SK-N-SH (cell line): ENCODE data around the gene ELP1. TPM values are rescaled to one million over a fixed set of nuclear protein-coding genes. Genes with fewer than 3 reads are reported as not detected.

Experiments
- CTCF ChIA-PET: fragments of 300-600, 350-600 bp; formaldehyde crosslinking; extraction: SDS; loops from one replicate; lab custom pipeline; 2021; lab: Yijun Ruan, JAX
- POLR2A ChIA-PET: fragments of 350-600 bp; sonication (Branson Sonifier 250); formaldehyde crosslinking; extraction: SDS; loops from one replicate; lab custom pipeline; 2020; ENCODE audit warnings: antibody characterized with exemption, inconsistent platforms; lab: Yijun Ruan, JAX
- DNase-seq: peaks from one replicate; pipeline ENCODE4 v3.0.0; 2012
- H2AFZ ChIP-seq: fragments of 200-600 bp; sonication (generic); 2 replicates; pipeline ENCODE4 v1.8.1; 2016; ENCODE audit warnings: antibody characterized with exemption, mild to moderate bottlenecking, low read depth
- H3F3A ChIP-seq: fragments of 200-600 bp; sonication (generic); replicated peaks from 2 replicates; pipeline ENCODE3; 2016; ENCODE audit warnings: antibody characterized with exemption, mild to moderate bottlenecking; ENCODE audit not compliant: insufficient read depth
- H3K27ac ChIP-seq, 2 experiments: fragments of 200-500 bp in 1 of 2; fragments of 200-600 bp in 1 of 2; sonication (Bioruptor generic) in 1 of 2; sonication (generic), shearing (Covaris generic) in 1 of 2; 2 replicates each; pipeline versions ENCODE4 v1.5.1 to v1.6.1; 2014 to 2016; ENCODE audit warnings: low read depth in 2 of 2, inconsistent platforms in 1 of 2, low read length in 1 of 2, mild to moderate bottlenecking in 1 of 2, mixed read lengths in 1 of 2
- H3K27me3 ChIP-seq: fragments of 200-600 bp; sonication (generic), shearing (Covaris generic); 2 replicates; pipeline ENCODE4 v1.6.1; 2016; ENCODE audit warnings: mixed run types; ENCODE audit not compliant: insufficient read depth
- H3K36me3 ChIP-seq, 2 experiments: fragments of 200-500 bp in 1 of 2; fragments of 200-600 bp in 1 of 2; sonication (Bioruptor generic) in 1 of 2; sonication (generic) in 1 of 2; replicated peaks in 1 of 2; 2 replicates each; pipeline versions ENCODE3 to v1.5.1; 2014 to 2016; ENCODE audit warnings: low read length in 1 of 2, mild to moderate bottlenecking in 1 of 2; ENCODE audit not compliant: insufficient read depth in 2 of 2, control insufficient read depth in 1 of 2
- H3K4me1 ChIP-seq, 2 experiments: fragments of 200-500 bp in 1 of 2; fragments of 200-600 bp in 1 of 2; sonication (Bioruptor generic) in 1 of 2; sonication (generic), shearing (Covaris generic) in 1 of 2; 2 replicates each; pipeline versions ENCODE4 v1.5.1 to v1.6.1; 2014 to 2016; ENCODE audit warnings: low read depth in 1 of 2, low read length in 1 of 2, mixed run types in 1 of 2; ENCODE audit not compliant: insufficient read depth in 2 of 2, control insufficient read depth in 1 of 2
- H3K4me2 ChIP-seq: fragments of 200-600 bp; sonication (generic), shearing (Covaris generic); 2 replicates; pipeline ENCODE4 v1.6.1; 2017; ENCODE audit warnings: mixed run types
- H3K4me3 ChIP-seq, 2 experiments: fragments of 200-500 bp in 1 of 2; fragments of 200-600 bp in 1 of 2; sonication (Bioruptor generic) in 1 of 2; sonication (generic), shearing (Covaris generic) in 1 of 2; 2 replicates each; pipeline versions ENCODE4 v1.5.1 to v1.8.1; 2014 to 2016; ENCODE audit warnings: low read depth in 2 of 2, inconsistent platforms in 1 of 2, low read length in 1 of 2, mild to moderate bottlenecking in 1 of 2, mixed read lengths in 1 of 2, moderate library complexity in 1 of 2
- H3K79me2 ChIP-seq: fragments of 200-600 bp; sonication (generic); 2 replicates; pipeline ENCODE4 v1.8.1; 2017; ENCODE audit warnings: mild to moderate bottlenecking; ENCODE audit not compliant: insufficient read depth
- H3K9ac ChIP-seq: fragments of 200-600 bp; sonication (generic); 2 replicates; pipeline ENCODE4 v1.6.1; 2017; ENCODE audit warnings: mixed run types
- H3K9me2 ChIP-seq: fragments of 200-600 bp; sonication (generic); 2 replicates; pipeline ENCODE4 v1.6.1; 2017; ENCODE audit warnings: mixed run types
- H3K9me3 ChIP-seq: fragments of 200-600 bp; sonication (generic); 2 replicates; pipeline ENCODE4 v1.6.1; 2017; ENCODE audit warnings: mixed run types, mild to moderate bottlenecking, moderate library complexity
- H4K20me1 ChIP-seq: fragments of 200-600 bp; sonication (generic); 2 replicates; pipeline ENCODE4 v1.6.1; 2017; ENCODE audit warnings: mild to moderate bottlenecking, mixed run types; ENCODE audit not compliant: insufficient read depth
- ELF1 ChIP-seq: IDR thresholded peaks from 2 replicates; pipeline ENCODE4 v1.4.0; 2012
- FOSL2 ChIP-seq: IDR thresholded peaks from 2 replicates; pipeline ENCODE4 v1.4.0; 2012; ENCODE audit warnings: low read depth, mild to moderate bottlenecking, moderate library complexity, borderline replicate concordance
- GABPA ChIP-seq: IDR thresholded peaks from 2 replicates; pipeline ENCODE4 v1.4.0; 2012; ENCODE audit warnings: low read depth, mild to moderate bottlenecking
- GATA2 ChIP-seq: sonication (generic); formaldehyde crosslinking; IDR thresholded peaks from 2 replicates; pipeline ENCODE4 v1.5.0; 2020; ENCODE audit warnings: mild to moderate bottlenecking, missing genetic modification reagents
- MEF2A ChIP-seq: IDR thresholded peaks from 2 replicates; pipeline ENCODE4 v1.4.0; 2012; ENCODE audit warnings: low read depth, borderline replicate concordance
- MXI1 ChIP-seq: IDR thresholded peaks from 2 replicates; pipeline ENCODE4 v1.6.1; 2012; ENCODE audit warnings: mild to moderate bottlenecking, low read depth, low read length, improper control_type of control experiment
- NFIC ChIP-seq: IDR thresholded peaks from 2 replicates; pipeline ENCODE4 v1.4.0; 2012; ENCODE audit warnings: borderline replicate concordance
- NRF1 ChIP-seq: IDR thresholded peaks from 2 replicates; pipeline ENCODE4 v1.6.1; 2012; ENCODE audit warnings: low read depth, mild to moderate bottlenecking, low read length
- POLR2AphosphoS5 ChIP-seq: IDR thresholded peaks from 2 replicates; pipeline ENCODE4 v1.6.1; 2012; ENCODE audit warnings: low read depth, low read length
- RAD21 ChIP-seq: IDR thresholded peaks from 2 replicates; pipeline ENCODE4 v1.6.1; 2012; ENCODE audit warnings: mild to moderate bottlenecking, low read length
- TAF1 ChIP-seq: IDR thresholded peaks from 2 replicates; pipeline ENCODE4 v1.6.1; 2012; ENCODE audit warnings: low read depth, mild to moderate bottlenecking, low read length, moderate library complexity, borderline replicate concordance
- TCF12 ChIP-seq: IDR thresholded peaks from 2 replicates; pipeline ENCODE4 v1.4.0; 2012
- TEAD4 ChIP-seq: IDR thresholded peaks from 2 replicates; pipeline ENCODE4 v1.4.0; 2012; ENCODE audit warnings: mild to moderate bottlenecking, borderline replicate concordance; ENCODE audit not compliant: insufficient read depth
- WGBS: methylation state at CpG from one replicate; pipeline ENCODE4 v1.1.6; 2017; ENCODE audit warnings: low lambda C conversion rate; 5-methylcytosine and 5-hydroxymethylcytosine counted together
- polyA plus RNA-seq, 3 experiments: library from polyadenylated mRNA; depleted of rRNA; stranded (reverse); fragments of >200 nt; gene quantifications; 2 replicates each; pipeline ENCODE4 v1.2.3, GENCODE V29; 2012
- TF ChIP-seq, protein P1 (sequence below): fragments of 200-600 bp; sonication (generic); IDR thresholded peaks from 2 replicates; pipeline ENCODE4 v1.6.1; 2017; ENCODE audit warnings: antibody characterized with exemption, mild to moderate bottlenecking, moderate library complexity
- TF ChIP-seq, protein P2 (sequence below): IDR thresholded peaks from 2 replicates; pipeline ENCODE4 v1.4.0; 2012; ENCODE audit warnings: low read depth
- TF ChIP-seq, protein P3 (sequence below): IDR thresholded peaks from 2 replicates; pipeline ENCODE4 v1.6.1; 2012; ENCODE audit warnings: mild to moderate bottlenecking, low read depth, low read length, moderate library complexity
- TF ChIP-seq, protein P4 (sequence below): IDR thresholded peaks from 2 replicates; pipeline ENCODE4; 2012
- TF ChIP-seq, protein P5 (sequence below): fragments of 150-350 bp; IDR thresholded peaks from 2 replicates; pipeline ENCODE4 v1.6.1; 2017; ENCODE audit warnings: antibody characterized with exemption, low read length, low read depth, borderline replicate concordance

The ELP1 gene
- polyA plus RNA-seq, 1 of the 3 experiments (the other 2 are of a cell fraction), result 19.1 TPM

DNA sequence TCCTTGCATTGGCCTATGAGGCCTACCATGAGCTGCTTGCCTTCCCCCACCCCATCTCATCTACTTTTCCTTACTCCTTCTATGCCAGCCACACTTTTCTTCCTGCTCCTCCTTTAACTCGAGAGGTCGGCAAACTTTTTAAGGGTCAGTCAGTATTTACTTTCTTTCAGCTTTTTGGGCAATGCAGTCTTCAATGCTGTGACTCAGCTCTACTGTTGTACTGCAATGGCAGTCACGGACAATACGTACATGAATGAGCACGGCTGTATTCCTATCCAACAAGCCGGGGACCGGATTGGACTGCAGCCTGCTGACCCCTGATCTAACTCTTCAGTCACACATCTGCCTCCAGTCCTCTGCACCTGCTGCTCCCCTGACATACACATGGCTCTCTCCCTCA lies 72.5 kb downstream of the ELP1 start:
- no peaks in the 10 kb centered on the region for H3K27me3 ChIP-seq
- DNase-seq, result no peak
- TF ChIP-seq, protein P1, sequence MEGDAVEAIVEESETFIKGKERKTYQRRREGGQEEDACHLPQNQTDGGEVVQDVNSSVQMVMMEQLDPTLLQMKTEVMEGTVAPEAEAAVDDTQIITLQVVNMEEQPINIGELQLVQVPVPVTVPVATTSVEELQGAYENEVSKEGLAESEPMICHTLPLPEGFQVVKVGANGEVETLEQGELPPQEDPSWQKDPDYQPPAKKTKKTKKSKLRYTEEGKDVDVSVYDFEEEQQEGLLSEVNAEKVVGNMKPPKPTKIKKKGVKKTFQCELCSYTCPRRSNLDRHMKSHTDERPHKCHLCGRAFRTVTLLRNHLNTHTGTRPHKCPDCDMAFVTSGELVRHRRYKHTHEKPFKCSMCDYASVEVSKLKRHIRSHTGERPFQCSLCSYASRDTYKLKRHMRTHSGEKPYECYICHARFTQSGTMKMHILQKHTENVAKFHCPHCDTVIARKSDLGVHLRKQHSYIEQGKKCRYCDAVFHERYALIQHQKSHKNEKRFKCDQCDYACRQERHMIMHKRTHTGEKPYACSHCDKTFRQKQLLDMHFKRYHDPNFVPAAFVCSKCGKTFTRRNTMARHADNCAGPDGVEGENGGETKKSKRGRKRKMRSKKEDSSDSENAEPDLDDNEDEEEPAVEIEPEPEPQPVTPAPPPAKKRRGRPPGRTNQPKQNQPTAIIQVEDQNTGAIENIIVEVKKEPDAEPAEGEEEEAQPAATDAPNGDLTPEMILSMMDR, result no peak
- TF ChIP-seq, protein P2, sequence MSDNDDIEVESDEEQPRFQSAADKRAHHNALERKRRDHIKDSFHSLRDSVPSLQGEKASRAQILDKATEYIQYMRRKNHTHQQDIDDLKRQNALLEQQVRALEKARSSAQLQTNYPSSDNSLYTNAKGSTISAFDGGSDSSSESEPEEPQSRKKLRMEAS, result no peak
- TF ChIP-seq TAF1 (no peak), NFIC (no peak), TCF12 (no peak), MEF2A (no peak)
- TF ChIP-seq, protein P3, sequence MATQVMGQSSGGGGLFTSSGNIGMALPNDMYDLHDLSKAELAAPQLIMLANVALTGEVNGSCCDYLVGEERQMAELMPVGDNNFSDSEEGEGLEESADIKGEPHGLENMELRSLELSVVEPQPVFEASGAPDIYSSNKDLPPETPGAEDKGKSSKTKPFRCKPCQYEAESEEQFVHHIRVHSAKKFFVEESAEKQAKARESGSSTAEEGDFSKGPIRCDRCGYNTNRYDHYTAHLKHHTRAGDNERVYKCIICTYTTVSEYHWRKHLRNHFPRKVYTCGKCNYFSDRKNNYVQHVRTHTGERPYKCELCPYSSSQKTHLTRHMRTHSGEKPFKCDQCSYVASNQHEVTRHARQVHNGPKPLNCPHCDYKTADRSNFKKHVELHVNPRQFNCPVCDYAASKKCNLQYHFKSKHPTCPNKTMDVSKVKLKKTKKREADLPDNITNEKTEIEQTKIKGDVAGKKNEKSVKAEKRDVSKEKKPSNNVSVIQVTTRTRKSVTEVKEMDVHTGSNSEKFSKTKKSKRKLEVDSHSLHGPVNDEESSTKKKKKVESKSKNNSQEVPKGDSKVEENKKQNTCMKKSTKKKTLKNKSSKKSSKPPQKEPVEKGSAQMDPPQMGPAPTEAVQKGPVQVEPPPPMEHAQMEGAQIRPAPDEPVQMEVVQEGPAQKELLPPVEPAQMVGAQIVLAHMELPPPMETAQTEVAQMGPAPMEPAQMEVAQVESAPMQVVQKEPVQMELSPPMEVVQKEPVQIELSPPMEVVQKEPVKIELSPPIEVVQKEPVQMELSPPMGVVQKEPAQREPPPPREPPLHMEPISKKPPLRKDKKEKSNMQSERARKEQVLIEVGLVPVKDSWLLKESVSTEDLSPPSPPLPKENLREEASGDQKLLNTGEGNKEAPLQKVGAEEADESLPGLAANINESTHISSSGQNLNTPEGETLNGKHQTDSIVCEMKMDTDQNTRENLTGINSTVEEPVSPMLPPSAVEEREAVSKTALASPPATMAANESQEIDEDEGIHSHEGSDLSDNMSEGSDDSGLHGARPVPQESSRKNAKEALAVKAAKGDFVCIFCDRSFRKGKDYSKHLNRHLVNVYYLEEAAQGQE, result no peak
- TF ChIP-seq, all 33 proteins: peak for 0
- Histone ChIP-seq H3F3A (no peaks in the 10 kb centered on the region), H3K4me1 (no peaks in the 10 kb centered on the region), H4K20me1 (no peaks in the 10 kb centered on the region), H3K4me3 (no peak overlapping the region), H3K9me2 (no peaks in the 10 kb centered on the region), H3K4me2 (no peak overlapping the region), H3K79me2 (no peaks in the 10 kb centered on the region), H3K9ac (no peak overlapping the region), H3K9me3 (no peaks in the 10 kb centered on the region), H2AFZ (no peak overlapping the region), H3K27ac (no peak overlapping the region), H3K36me3 (no peaks in the 10 kb centered on the region)
- WGBS, result 55% methylated on average over 7 of the region's 7 CpGs
- ChIA-PET CTCF (no interaction called here), POLR2A (no interaction called here)

DNA sequence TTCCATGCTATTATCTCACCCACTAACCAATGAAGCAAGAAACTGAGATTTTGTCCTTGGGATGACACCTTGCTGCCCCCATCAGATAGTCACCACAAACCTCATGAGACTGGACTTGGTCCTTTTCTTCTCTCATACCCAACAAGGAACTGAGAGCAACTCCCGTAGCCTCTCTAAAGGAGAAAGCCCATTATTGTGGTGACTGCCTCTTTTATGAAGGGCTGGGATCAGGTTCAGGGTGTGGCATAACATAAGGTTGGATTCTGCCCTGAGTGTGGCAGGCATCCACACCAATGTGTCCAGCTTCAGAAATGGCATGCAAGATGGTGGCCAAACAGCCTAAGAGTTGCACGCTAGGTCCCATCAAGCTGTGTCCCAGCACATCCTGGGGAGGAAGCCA lies 73.2 kb downstream of the ELP1 start:
- no peak overlapping the region for H3K4me2 ChIP-seq
- POLR2A ChIA-PET, result no interaction called here
- no peak for DNase-seq
- no peaks in the 10 kb centered on the region for H3K79me2 ChIP-seq
- no peak overlapping the region for H3K4me3 ChIP-seq
- TF ChIP-seq FOSL2 (no peak), POLR2AphosphoS5 (no peak), TEAD4 (no peak), ELF1 (no peak), TAF1 (no peak), MXI1 (no peak), GATA2 (CRISPR knock-in tag) (no peak), TCF12 (no peak), RAD21 (no peak), NFIC (no peak), NRF1 (no peak), GABPA (no peak)
- TF ChIP-seq, protein P4, sequence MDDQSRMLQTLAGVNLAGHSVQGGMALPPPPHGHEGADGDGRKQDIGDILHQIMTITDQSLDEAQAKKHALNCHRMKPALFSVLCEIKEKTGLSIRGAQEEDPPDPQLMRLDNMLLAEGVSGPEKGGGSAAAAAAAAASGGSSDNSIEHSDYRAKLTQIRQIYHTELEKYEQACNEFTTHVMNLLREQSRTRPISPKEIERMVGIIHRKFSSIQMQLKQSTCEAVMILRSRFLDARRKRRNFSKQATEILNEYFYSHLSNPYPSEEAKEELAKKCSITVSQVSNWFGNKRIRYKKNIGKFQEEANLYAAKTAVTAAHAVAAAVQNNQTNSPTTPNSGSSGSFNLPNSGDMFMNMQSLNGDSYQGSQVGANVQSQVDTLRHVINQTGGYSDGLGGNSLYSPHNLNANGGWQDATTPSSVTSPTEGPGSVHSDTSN, result no peak
- TF ChIP-seq, protein P5, sequence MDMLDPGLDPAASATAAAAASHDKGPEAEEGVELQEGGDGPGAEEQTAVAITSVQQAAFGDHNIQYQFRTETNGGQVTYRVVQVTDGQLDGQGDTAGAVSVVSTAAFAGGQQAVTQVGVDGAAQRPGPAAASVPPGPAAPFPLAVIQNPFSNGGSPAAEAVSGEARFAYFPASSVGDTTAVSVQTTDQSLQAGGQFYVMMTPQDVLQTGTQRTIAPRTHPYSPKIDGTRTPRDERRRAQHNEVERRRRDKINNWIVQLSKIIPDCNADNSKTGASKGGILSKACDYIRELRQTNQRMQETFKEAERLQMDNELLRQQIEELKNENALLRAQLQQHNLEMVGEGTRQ, result no peak
- TF ChIP-seq, protein P2, result no peak
- no peaks in the 10 kb centered on the region for H3K9me2 ChIP-seq
- H3K27me3 ChIP-seq, result no peaks in the 10 kb centered on the region
- no peaks in the 10 kb centered on the region for H3K9me3 ChIP-seq
- no peaks in the 10 kb centered on the region for H3K36me3 ChIP-seq
- H4K20me1 ChIP-seq, result no peaks in the 10 kb centered on the region
- no peak overlapping the region for H3K9ac ChIP-seq
- CTCF ChIA-PET, result no interaction called here
- H3K4me1 ChIP-seq, result no peaks in the 10 kb centered on the region
- WGBS, result 90% methylated on average over 2 of the region's 2 CpGs
- no peak overlapping the region for H3K27ac ChIP-seq
- H2AFZ ChIP-seq, result no peak overlapping the region
- no peaks in the 10 kb centered on the region for H3F3A ChIP-seq
